Testis (tissue), 2 donors: ENCODE measurements around the gene PTPRD.

Experiments used
- POLR2A ChIP-seq: fragments of 450-650 bp; IDR thresholded peaks from one replicate; pipeline ENCODE4 v1.6.1; 2017; ENCODE audit warnings: antibody characterized with exemption, mild to moderate bottlenecking, moderate library complexity
- TF ChIP-seq, protein P1 (sequence below), 3 experiments: fragments of 450-650 bp in 2 of 3; fragments of 200-600 bp in 1 of 3; sonication (generic) in 1 of 3; IDR thresholded peaks; one replicate each; pipeline ENCODE4 v1.5.1; 2016 to 2019; ENCODE audit warnings: antibody characterized with exemption in 3 of 3, mild to moderate bottlenecking in 2 of 3, moderate library complexity in 1 of 3

DNA sequence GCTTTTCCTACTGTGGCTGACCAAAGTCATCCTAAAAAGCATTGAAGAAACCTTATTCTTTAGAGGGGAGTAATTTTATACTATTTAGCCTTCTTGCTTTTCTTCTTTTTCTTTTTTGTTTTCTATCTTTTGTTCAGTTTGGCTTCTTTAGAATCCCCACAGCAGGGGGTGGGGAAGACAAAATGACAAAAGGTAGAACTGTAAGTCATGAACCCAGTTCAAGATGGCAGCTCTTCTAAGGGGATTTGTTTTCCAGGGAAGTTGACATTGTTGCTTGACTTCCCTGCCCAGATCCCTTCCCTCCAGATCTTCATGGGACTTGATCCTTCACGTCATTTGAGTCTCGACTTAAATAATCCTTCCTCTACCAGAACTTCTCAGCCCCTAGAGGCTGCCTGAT, 2120.8 kb downstream of the PTPRD start:
- TF ChIP-seq, protein P1, sequence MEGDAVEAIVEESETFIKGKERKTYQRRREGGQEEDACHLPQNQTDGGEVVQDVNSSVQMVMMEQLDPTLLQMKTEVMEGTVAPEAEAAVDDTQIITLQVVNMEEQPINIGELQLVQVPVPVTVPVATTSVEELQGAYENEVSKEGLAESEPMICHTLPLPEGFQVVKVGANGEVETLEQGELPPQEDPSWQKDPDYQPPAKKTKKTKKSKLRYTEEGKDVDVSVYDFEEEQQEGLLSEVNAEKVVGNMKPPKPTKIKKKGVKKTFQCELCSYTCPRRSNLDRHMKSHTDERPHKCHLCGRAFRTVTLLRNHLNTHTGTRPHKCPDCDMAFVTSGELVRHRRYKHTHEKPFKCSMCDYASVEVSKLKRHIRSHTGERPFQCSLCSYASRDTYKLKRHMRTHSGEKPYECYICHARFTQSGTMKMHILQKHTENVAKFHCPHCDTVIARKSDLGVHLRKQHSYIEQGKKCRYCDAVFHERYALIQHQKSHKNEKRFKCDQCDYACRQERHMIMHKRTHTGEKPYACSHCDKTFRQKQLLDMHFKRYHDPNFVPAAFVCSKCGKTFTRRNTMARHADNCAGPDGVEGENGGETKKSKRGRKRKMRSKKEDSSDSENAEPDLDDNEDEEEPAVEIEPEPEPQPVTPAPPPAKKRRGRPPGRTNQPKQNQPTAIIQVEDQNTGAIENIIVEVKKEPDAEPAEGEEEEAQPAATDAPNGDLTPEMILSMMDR (IDR thresholded peaks at IDR 0.05): no peak
- no peak for TF ChIP-seq POLR2A
